Left cardiac atrium (tissue), 4 donors: Measurements from ENCODE around the gene USP50. TPM values are rescaled to one million over a fixed set of nuclear protein-coding genes. Genes with fewer than 3 reads are reported as not detected.
"Not testable (repeated sequence)": the region's sequence is repeated elsewhere in the genome, so short reads cannot be mapped to it uniquely, and the experiment has no call there.

Experiments used
- ATAC-seq, 2 donors: fragments of 200-7000 bp; cut with Tn5 transposase; one replicate each; pipeline ENCODE4 v1.9.1; 2020; ENCODE audit warnings: mild to moderate bottlenecking in 2 of 2, moderate library complexity in 2 of 2
- DNase-seq: peaks from one replicate; pipeline ENCODE4 v3.0.0-alpha.2; 2020
- intact Hi-C, 2 donors: fragments of 100-400 bp; cut with DNase I; formaldehyde crosslinking; loops; one replicate each; pipeline versions ENCODE4 v1.14.1 to v1.15.1; 2022 to 2023
- long read RNA-seq: library from polyadenylated mRNA; unstranded; transcript quantifications from one replicate; pipeline ENCODE4 v2.0.0, GENCODE V29; 2021
- total RNA-seq, 2 donors: library from RNA; stranded (reverse); fragmentation: NEBNext Ultra II Directional; extraction: Animal tissue kit (Norgen Biotek cat#: 25700); gene quantifications; one replicate each; pipeline ENCODE4 v1.2.1, GENCODE V29; 2021
- donor health status: DM: no; HTN: yes; CAD: no.
- donor health status: DM: no; HTN: yes; CAD: no; lungs with severe emphysema.
- donor health status: DM: yes; HTN: yes; CAD: no.
- donor health status: Dilated cardiomyopathy.

USP50 gene
- under 1 TPM in 1 of 2 donors, not detected in 1; 0.47 TPM for total RNA-seq
- long read RNA-seq = 0 reads

- ATAC-seq = no peak
- intact Hi-C loops = no loop called here
- no peak for DNase-seq
These were observed at the start of gene USP50 for GRCh38 chr15:50546566-50546965. TSS of gene USP50 (minus strand) at chr15:50546666. CDS start at chr15:50546525, 141 bp downstream.

DNA sequence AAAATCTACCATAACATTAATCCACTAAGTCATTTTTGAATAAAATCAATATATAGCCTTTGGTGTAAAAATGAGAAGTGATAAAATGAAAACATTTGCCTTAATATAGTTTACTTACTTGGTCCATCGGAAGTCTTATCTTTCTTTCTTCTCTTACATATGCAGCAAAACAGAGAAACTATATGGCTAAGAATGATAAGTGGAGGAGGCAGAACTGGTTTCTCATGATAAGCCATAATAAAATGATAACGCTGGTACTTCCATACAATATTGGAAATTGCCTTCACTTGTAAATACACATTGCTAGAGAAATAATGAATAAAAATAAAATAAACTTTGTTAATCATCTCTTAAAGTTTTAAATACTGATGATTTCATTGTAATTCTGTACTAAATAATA lies 47.8 kb upstream of the USP50 start:
- intact Hi-C loops = loop anchor here in 1 of 2 donors (10.0 kb wide), 1 partner anchor 100 kb away; no protein-coding TSS in a partner anchor
- no peak for ATAC-seq
- no peak for DNase-seq

- DNase-seq (no peak), ATAC-seq (no peak)
- intact Hi-C loops = loop anchor here in 1 of 2 donors (10.0 kb wide), 1 partner anchor 99 kb away; no protein-coding TSS in a partner anchor
These were observed 47.3 kb upstream of the USP50 start for GRCh38 chr15:50593761-50594160.

DNA sequence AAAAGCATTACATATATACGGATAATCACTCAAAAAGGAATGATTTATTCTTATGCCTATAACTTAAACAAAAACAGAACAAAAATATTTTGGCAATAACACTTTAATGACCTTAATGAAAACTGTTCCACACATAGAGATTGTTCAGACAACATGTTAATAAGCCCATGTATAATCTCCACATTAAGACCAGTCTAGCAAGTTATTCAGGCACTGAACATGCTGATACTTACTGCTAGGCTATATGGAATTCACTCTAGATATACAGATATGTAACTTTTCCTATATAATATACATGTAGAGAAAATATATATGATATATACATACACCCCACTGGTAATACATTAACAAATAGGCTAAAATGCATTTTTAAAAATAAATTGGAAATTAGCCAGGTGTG lies 43.8 kb upstream of the USP50 start:
- DNase-seq (no peak), ATAC-seq (no peak)
- intact Hi-C loops = loop anchor here in 1 of 2 donors (10.0 kb wide), 1 partner anchor 95 kb away; no protein-coding TSS in a partner anchor

- DNase-seq (no peak), ATAC-seq (no peak)
- intact Hi-C loops = loop anchor here in 1 of 2 donors (10.0 kb wide), 1 partner anchor 47 kb away; no protein-coding TSS in a partner anchor
These were observed 31.0 kb upstream of the USP50 start for GRCh38 chr15:50577492-50577891.

DNA sequence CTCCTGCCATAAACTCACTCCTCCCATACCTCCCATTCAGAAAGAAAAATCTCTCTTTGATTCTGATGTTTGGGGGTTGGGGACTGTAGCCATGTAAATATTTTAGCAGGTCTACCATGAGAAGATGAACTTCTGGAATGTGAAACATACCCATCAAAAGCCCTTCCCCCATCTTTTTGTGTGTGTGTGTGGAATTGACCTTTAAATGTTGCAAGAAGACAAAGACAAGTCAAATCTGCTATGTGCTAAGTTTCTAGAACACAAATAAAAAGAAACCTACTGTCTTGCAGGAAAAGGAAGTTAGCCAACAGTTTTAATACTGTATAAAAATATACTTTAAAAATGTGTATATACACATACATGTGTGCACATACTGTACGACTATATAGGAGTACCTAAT lies 29.7 kb upstream of the USP50 start:
- DNase-seq (no peak), ATAC-seq (no peak)
- intact Hi-C loops = loop anchor here in 1 of 2 donors (10.0 kb wide), 1 partner anchor 49 kb away; no protein-coding TSS in a partner anchor

DNA sequence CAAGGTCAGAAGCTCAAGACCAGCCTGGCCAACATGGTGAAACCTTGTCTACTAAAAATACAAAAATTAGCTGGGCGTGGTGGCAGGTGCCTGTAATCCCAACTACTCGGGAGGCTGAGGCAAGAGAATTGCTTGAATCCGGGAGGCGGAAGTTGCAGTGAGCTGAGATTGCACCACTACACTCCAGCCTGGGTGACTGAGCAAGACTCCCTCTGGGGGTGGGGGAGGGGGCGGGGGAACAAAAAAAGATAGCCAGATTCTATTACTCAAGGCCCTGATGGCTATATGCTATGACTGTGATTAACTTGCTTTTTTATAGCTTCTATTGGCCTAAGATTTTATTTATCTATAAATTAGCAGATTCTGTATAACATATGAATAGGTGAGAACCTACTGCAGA lies 27.4 kb upstream of the USP50 start:
- not testable (repeated sequence) for DNase-seq, ATAC-seq
- intact Hi-C loops = loop anchor here (5.0 to 10.0 kb wide), 2 partner anchors 33 to 51 kb away; no protein-coding TSS in a partner anchor

- no peak for ATAC-seq
- no peak for DNase-seq
- intact Hi-C loops = no loop called here
These were observed 17.3 kb upstream of the USP50 start for GRCh38 chr15:50563756-50564155.

DNA sequence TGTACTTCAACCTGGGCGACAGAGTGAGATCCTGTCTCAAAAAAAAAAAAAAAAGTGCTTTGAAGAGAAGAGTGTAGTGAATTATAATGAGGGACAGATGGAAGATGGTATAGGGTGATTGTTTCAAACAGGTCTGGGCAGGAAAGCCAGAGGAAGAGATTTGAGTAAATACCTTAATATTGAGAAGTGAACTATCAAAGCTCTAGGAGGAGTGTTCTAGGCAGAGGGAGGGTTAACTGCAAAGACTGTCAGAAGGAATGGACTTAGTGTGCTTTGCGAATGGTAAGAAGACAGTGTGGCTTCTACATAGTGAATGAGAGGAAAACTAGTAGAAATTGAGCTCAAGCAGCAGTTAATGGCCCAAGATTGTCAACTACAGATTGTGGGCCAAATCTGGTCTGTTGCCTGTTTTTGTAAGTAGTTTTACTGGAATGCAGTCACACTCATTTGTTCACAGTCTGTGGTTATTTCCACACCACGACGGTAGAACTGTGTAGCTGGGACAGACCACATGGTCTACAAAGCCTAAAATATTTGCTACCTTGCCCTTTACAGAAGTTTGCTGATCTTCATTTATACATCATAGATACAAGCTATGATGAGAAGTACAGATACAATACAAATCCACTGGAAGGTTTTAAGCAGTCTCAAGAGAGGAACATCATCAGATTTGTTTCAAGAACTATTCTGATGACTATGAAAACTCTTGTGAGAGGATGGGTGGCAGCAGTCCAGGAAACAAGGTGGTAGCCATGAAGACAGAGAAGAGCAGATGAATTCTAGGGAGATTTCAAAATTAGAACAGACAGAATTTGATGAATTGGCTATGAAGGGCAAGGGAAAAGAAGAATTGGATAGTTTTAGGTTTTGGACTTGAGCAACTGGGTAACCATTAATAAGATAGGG lies 16.5 kb upstream of the USP50 start:
- DNase-seq (no peak), ATAC-seq (no peak)
- intact Hi-C loops = no loop called here

DNA sequence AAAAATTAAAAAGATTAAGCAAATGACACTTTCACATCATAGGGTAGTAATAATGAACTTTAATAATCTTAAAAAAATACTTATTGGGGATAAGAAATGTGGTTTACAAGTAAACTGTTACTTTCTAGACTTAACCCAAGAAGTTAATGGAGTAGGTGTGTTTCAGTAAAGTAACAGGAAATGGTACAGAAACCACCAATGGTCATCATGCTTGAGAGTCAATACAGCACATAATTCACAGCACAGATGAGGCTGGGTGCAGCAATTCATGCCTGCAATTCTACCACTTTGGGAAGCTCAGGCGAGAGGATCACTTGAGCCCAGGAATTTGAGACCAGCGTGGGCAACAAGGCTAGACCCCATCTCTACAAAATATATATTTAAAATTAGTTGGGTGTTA lies 11.5 kb upstream of the USP50 start:
- intact Hi-C loops = no loop called here
- no peak for ATAC-seq
- DNase-seq = no peak

DNA sequence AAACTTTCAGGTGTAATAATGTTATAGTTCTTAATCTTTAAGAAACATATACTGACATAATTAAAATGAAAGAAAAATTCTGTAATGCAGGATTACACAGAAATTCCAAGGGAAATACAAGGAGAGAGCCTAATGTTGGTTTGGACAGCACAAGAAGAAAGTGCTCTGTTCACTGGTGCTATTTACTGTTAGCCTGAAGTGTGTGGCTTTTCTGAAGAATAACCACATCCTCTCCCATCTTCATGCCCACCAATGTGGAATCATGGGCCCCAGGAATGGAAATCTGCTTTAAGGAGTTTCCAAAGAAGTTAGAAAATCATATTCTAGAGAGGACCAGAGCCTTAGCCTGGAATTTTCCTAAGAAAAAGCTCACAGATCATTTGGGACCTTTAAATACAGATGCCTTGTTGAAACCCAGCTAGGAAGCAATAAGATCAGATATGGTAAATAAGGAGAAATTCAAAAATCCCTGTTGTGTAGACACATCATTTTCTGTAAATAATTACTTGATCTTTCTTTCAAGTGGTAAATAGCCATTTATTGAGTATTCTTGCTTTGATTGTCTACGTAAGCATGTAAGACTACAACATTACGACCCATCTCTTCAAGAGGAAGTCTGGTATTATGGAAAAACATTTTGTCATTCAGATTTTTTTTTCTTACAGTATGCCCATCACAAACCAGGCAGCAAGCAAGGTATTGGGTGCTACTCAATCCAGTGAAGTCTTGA lies 10.3 kb upstream of the USP50 start:
- intact Hi-C loops = no loop called here
- no peak for DNase-seq
- no peak for ATAC-seq

GRCh38 chr15:50552238-50552637 lies 5.8 kb upstream of the USP50 start:
- ATAC-seq = no peak
- no peak for DNase-seq
- intact Hi-C loops = no loop called here

DNA sequence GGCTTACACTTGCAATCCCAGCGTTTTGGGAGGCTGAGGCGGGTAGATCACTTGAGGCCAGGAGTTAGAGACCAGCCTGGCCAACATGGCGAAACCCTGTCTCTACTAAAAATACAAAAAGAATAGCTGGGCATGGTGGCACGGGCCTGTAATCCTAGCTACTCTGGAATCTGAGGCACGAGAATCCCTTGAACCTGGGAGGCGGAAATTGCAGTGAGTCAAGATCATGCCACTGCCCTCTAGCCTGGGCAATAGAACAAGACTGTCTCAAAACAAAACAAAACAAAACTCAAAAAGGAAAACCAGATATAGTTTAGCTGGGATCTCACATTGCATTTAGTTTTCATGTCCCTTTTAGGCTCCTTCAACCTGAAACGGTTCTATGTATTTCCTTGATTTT lies 2.9 kb upstream of the USP50 start:
- DNase-seq (no peak), ATAC-seq (no peak)
- intact Hi-C loops = no loop called here

DNA sequence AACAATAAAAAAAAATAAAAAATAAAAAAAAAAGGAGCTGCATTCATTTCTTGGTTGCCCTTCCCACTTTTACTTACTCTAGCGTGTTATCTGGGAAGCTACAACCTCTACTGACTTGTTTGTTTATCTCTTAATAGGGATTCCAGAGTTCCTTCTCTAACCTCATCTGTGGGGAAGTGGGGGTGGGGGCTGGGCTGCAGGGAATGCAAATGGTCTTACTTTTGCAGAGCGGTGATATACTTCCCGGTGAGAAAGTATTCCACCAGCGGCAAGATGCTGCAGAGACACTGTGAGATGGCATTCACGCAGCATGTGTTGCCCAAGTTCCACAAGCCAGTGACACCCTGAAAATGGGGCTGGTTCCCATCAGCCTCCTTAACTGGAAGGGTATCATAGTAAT lies 2.1 kb downstream of the USP50 start:
- DNase-seq (no peak), ATAC-seq (no peak)
- intact Hi-C loops = no loop called here

GRCh38 chr15:50543556-50543955 lies 2.9 kb downstream of the USP50 start:
- no peak for ATAC-seq
- intact Hi-C loops = no loop called here
- no peak for DNase-seq

GRCh38 chr15:50542887-50543210 lies 3.6 kb downstream of the USP50 start:
- intact Hi-C loops = no loop called here
- ATAC-seq = peak in 1 of 2 donors; percentile 61
- DNase-seq = no peak

DNA sequence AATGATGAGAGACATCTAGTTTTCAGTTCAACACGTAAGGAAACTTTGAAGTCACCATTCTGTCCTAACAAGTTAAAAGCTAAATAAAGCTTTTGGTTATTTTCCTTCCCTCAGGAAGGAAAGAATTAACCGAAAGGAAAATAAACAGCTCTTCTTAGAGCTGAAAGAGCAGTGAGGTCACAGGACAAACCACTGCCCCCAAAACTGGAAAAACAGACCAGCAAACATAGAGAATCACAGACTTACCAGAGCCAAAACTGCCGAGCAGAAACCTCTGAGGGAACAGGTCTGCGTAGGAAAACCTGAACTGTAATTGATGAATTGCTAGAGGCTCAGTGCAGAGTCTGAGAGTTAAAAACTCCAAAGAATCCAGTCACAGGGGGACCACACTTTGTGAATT lies 14.7 kb downstream of the USP50 start:
- intact Hi-C loops = no loop called here
- ATAC-seq (no peak), DNase-seq (no peak)

DNA sequence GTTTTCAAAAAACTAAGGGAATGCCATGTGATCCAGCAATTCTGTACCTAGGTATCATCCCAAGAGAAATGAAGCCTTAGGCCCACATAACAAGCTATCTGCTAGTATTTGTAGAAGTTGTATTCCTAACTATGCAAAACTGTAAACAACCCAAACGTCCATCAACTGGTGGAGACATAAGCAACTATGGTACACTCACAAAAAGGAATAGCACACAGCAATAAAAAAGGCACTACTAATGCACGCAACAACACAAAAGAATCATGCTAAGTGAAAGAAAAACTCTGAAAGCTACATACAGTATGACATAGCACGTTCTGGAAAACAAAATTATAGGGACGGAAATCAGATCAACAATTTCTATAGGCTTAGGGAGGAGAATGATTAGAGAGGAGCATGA lies 15.3 kb downstream of the USP50 start:
- DNase-seq (no peak), ATAC-seq (no peak)
- intact Hi-C loops = no loop called here

DNA sequence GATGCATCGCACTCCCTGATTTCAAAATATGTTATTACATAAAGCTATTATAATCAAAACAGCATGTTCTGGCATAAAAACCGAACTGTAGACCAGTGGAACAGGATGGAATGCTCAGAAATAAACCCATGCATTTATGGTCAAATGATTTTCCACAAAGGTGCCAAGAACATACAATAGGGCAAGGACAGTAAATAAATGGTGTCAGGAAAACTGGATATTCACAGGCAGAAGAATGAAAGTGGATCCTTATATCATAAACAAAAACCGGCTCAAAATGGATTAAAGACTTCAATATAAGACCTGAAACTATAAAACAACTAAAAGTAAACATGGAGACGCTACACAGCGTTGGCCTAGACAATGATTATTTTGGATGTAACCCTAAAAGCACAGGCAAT lies 22.6 kb downstream of the USP50 start:
- DNase-seq (no peak), ATAC-seq (no peak)
- intact Hi-C loops = no loop called here

DNA sequence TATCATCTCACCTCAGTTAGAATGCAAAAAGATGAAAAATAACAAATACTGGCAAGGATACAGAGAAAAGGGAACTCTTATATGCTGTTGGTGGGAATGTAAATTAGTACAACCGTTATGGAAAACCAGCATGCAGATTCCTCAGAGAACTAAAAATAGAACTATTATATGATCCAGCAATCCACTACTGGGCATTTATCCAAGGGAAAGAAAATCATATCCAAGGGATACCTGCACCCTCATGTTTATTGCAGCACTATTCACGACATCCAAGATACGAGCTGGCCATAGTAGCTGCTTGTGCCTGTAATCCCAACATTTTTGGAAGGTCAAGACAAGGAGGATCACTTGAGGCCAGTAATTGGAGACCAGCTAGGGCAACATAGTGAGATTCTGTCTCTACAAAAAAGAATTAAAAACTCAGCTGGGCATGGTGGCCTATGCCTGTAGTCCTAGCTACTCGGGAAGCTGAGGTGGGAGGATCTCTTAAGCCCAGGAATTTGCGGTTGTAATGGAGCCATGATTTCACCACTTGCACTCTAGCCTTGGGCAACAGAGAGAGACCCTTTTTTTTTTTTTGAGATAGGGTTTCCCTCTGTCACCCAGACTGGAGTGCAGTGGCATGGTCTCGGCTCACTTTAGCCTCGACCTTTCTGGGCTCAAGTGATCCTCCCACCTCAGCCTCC lies 26.6 kb downstream of the USP50 start:
- no peak for ATAC-seq
- intact Hi-C loops = no loop called here

More for the DNA sequence above, 26.6 kb downstream of the USP50 start:
- no peak for DNase-seq
